ENCODE results near the gene GDF2.

GDF2 gene

DNA sequence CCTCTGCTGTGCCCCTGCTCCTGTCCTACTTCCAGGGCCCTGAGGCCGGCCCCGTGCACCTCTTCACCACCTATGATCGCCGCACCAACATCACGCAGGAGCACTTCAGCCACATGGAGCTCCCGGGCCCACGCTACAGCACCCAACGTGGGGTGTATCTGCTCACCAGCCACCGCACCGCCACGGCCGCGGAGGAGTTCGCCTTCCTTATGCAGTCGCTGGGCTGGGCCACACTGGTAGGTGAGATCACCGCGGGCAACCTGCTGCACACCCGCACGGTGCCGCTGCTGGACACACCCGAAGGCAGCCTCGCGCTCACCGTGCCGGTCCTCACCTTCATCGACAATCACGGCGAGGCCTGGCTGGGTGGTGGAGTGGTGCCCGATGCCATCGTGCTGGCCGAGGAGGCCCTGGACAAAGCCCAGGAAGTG, 27.7 kb downstream of the GDF2 start:
- TF ChIP-seq, protein P1, sequence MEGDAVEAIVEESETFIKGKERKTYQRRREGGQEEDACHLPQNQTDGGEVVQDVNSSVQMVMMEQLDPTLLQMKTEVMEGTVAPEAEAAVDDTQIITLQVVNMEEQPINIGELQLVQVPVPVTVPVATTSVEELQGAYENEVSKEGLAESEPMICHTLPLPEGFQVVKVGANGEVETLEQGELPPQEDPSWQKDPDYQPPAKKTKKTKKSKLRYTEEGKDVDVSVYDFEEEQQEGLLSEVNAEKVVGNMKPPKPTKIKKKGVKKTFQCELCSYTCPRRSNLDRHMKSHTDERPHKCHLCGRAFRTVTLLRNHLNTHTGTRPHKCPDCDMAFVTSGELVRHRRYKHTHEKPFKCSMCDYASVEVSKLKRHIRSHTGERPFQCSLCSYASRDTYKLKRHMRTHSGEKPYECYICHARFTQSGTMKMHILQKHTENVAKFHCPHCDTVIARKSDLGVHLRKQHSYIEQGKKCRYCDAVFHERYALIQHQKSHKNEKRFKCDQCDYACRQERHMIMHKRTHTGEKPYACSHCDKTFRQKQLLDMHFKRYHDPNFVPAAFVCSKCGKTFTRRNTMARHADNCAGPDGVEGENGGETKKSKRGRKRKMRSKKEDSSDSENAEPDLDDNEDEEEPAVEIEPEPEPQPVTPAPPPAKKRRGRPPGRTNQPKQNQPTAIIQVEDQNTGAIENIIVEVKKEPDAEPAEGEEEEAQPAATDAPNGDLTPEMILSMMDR (IDR thresholded peaks at IDR 0.05; ENCODE audit: insufficient read depth, low read depth, low read length, missing control alignments): no peak
- H3K4me3 ChIP-seq (ENCODE audit: low read depth, low read length): no peak overlapping the region
- DNase-seq (ENCODE audit: low read depth): no peak

DNA sequence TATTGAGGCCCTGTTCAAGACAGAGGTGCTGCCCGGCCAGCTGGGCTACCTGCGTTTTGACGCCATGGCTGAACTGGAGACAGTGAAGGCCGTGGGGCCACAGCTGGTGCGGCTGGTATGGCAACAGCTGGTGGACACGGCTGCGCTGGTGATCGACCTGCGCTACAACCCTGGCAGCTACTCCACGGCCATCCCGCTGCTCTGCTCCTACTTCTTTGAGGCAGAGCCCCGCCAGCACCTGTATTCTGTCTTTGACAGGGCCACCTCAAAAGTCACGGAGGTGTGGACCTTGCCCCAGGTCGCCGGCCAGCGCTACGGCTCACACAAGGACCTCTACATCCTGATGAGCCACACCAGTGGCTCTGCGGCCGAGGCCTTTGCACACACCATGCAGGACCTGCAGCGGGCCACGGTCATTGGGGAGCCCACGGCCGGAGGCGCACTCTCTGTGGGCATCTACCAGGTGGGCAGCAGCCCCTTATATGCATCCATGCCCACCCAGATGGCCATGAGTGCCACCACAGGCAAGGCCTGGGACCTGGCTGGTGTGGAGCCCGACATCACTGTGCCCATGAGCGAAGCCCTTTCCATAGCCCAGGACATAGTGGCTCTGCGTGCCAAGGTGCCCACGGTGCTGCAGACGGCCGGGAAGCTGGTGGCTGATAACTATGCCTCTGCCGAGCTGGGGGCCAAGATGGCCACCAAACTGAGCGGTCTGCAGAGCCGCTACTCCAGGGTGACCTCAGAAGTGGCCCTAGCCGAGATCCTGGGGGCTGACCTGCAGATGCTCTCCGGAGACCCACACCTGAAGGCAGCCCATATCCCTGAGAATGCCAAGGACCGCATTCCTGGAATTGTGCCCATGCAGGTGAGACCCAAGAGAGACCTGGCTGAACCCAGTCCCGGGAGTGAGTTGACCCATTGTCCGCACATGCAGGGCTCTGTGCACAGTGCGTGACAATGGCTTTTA, 28.7 kb downstream of the GDF2 start:
- no peak for DNase-seq (ENCODE audit: low read depth)
- no peak overlapping the region for H3K4me3 ChIP-seq (ENCODE audit: low read depth, low read length)
- TF ChIP-seq, protein P1 (IDR thresholded peaks at IDR 0.05; ENCODE audit: insufficient read depth, low read depth, low read length, missing control alignments): no peak

DNA sequence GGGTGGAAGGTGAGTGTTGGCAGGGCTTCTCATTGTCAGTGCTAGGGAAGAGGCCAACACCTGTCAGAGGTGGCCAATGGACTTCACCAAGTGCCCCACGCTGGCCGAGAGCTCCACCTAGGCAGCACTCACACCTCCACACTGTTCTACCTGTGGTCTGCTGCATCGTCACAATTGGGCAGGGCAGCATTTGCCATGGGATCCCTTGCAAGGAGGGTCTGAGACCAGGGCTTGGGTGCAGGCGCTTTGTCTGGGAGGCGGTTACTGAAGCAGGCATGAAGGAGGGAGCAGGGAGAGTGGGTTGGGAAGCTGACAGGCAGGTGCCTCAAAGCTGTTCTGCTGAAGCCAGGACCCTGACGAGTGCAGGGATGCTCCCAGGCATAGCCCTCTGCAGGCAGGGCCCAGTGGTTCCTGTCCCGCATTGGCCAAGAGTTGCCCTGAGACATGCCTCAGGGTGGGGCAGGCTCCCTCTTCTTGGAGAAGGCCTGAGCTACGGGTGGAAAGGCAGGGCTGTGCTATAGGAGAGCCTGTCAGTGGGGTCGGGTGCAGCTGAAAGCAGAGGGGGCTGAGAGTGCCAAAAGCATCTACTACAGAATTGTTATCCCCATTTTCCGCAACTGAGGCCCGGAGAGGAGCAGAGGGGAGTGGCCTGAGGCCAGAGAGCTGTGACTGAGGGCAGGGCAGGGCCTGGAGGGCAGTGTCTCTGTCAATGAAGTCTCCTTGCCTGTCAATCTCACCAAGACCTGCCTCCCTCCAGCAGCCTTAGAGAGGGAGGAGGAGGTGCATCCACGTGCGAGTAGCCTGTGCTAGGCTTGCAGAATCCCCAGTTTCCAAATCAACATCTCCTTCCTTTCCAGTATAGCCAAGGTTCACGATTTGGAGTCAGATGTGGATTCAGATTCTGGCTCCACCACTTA, 29.9 kb downstream of the GDF2 start:
- DNase-seq (ENCODE audit: low read depth): no peak
- TF ChIP-seq, protein P1 (IDR thresholded peaks at IDR 0.05; ENCODE audit: insufficient read depth, low read depth, low read length, missing control alignments): no peak
- no peak overlapping the region for H3K4me3 ChIP-seq (ENCODE audit: low read depth, low read length)

DNA sequence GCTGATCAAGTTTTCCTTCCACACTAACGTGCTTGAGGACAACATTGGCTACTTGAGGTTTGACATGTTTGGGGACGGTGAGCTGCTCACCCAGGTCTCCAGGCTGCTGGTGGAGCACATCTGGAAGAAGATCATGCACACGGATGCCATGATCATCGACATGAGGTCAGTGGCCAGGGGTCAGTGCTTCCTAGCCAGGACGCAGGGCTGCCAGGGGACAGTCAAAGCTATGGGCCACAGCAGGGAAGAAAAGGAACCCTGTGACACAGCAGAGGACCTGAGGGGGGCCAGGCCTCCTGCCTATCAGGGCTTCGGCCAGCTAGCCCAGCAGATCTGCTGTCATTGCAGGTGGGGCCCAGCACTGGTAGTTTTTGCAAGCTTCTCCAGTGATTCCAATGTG, 31.1 kb downstream of the GDF2 start:
- no peak for DNase-seq (ENCODE audit: low read depth)
- H3K4me3 ChIP-seq (ENCODE audit: low read depth, low read length): no peak overlapping the region
- TF ChIP-seq, protein P1 (IDR thresholded peaks at IDR 0.05; ENCODE audit: insufficient read depth, low read depth, low read length, missing control alignments): no peak

DNA sequence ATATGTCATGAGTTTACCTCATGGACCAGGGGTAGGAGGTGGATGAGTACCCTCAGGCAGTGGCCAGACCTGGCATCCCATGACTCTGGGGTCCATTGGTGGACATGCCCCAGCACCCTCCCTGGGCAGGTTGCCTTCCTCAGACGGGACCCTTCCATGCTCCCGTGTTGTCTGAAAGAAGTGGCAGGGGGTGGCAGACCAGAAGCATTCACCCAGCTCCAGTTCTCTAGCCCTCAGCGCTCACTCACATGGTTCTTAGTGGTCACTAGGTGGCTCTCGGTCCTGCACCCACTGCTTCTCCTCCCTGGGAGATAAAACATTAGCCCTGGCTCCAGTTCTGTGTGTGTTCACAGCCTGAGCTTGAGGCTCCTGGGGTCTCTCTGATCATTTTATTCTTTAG, 31.9 kb downstream of the GDF2 start:
- no peak for DNase-seq (ENCODE audit: low read depth)
- H3K4me3 ChIP-seq (ENCODE audit: low read depth, low read length): no peak overlapping the region
- TF ChIP-seq, protein P1 (IDR thresholded peaks at IDR 0.05; ENCODE audit: insufficient read depth, low read depth, low read length, missing control alignments): no peak

DNA sequence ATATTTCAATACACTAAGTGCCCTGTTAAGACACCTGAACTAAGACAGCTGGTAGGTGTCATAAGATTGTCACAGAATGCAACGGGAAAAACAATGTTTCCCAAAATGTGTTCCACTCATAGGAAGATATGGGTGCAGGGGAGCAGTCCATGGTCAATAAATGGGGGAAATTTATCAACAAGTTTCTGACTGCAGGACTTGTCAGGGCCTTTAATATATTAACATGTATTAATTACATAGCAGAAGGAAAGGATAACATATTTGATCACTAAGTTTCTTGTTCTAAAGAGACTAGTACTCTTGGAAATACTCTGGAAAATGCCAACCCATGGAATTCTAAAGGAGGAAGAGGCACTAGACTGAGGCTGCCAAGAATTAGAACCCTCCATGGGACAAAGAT, 32.6 kb downstream of the GDF2 start:
- DNase-seq (ENCODE audit: low read depth): no peak
- TF ChIP-seq, protein P1 (IDR thresholded peaks at IDR 0.05; ENCODE audit: insufficient read depth, low read depth, low read length, missing control alignments): no peak
- no peak overlapping the region for H3K4me3 ChIP-seq (ENCODE audit: low read depth, low read length)

Measured in GM12865 (cell line).